GM12874 (cell line): ENCODE results near the gene FAM177A1.

ENCODE experiments used
- TF ChIP-seq, protein P1 (sequence below): IDR thresholded peaks from 2 replicates; pipeline ENCODE4 v1.5.1; 2011; ENCODE audit warnings: low read depth, mild to moderate bottlenecking, control low read depth, low read length, moderate library complexity; ENCODE audit not compliant: insufficient read depth

FAM177A1 gene

GRCh38 chr14:35046751-35047536 is 872 bp downstream of the FAM177A1 start:
- TF ChIP-seq, protein P1, sequence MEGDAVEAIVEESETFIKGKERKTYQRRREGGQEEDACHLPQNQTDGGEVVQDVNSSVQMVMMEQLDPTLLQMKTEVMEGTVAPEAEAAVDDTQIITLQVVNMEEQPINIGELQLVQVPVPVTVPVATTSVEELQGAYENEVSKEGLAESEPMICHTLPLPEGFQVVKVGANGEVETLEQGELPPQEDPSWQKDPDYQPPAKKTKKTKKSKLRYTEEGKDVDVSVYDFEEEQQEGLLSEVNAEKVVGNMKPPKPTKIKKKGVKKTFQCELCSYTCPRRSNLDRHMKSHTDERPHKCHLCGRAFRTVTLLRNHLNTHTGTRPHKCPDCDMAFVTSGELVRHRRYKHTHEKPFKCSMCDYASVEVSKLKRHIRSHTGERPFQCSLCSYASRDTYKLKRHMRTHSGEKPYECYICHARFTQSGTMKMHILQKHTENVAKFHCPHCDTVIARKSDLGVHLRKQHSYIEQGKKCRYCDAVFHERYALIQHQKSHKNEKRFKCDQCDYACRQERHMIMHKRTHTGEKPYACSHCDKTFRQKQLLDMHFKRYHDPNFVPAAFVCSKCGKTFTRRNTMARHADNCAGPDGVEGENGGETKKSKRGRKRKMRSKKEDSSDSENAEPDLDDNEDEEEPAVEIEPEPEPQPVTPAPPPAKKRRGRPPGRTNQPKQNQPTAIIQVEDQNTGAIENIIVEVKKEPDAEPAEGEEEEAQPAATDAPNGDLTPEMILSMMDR = no peak

DNA sequence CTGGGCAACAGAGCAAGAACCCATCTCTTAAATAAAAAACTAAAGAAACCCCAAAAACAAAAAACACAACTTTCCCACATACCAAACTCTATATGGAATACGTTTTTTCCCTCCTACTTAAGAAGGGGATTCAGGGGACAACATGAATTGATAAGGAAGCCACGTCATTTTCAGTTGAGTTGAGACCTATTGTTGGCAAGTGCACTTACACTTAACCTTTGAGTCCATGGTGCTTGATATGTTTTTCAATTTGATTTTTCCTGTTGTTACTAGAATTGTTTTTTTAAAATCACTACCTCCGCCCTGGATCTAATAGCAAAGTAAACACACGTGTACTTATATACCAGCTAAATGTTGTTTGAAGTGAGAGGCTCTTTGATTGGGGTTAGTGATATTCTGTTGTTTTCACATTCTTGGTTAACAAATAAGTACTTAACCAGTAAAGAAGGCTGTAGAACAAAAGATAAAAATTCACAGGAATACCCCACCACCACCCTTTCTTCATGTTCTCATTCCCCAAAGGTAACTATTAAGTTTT is 2.0 kb downstream of the FAM177A1 start:
- TF ChIP-seq, protein P1 = no peak

DNA sequence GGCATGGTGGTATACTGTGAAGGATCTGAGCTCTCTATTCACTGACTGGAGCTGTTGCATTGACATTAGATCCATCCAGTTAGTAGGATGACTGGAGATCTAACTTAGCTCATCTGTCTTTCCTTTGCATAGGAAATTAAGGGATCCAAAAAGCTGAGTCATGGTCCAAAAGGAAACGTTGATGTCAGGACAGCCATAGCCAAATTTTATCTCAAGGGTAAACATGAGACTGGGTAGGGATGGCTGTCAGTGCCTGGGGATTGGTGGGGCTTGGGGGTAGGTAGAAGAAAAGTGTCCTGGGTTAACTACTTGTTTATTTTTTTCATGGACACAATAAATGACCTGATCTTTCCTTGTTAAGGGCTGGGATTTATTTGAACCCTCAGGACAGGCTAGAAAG is 4.6 kb downstream of the FAM177A1 start:
- TF ChIP-seq, protein P1 = no peak

- TF ChIP-seq, protein P1 = no peak
These were observed 5.7 kb downstream of the FAM177A1 start for GRCh38 chr14:35051796-35052195.

- TF ChIP-seq, protein P1 = no peak
These were observed 6.6 kb downstream of the FAM177A1 start for GRCh38 chr14:35052637-35053036.

DNA sequence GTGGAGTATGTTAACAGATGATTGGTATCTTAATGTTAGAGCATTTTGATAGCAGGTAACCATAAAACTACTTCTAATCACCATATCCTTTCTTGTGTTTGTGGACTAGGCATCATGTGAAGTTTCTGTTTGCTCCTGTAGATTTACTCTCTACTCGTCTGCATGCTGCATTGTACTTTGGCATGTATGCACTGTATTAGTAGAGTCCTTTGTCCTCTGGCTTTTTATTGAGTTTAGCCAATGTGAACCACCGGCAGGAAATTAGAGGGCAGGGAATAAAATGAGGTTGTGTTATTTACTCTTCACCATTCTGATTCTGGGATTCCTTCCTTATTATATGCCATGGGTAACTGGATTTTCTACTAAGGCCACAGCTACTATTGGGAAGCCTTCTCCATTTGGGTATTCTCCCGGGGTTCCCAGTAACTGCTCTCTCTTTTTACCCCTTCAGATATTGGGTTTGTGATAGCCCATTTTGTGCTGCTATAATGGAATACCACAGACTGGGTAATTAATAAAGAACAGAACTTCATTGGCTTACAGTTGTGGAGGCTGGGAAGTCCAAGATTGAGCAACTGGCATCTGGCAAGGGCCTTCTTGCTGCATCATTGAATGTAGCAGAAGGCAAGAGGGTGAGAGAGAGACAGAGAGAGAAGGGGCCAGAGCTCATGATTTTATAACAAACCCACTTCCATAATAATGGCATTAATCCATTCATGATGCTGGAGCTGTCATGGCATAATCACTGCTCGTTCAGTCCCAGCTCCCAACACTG is 22.4 kb downstream of the FAM177A1 start:
- TF ChIP-seq, protein P1 = no peak

DNA sequence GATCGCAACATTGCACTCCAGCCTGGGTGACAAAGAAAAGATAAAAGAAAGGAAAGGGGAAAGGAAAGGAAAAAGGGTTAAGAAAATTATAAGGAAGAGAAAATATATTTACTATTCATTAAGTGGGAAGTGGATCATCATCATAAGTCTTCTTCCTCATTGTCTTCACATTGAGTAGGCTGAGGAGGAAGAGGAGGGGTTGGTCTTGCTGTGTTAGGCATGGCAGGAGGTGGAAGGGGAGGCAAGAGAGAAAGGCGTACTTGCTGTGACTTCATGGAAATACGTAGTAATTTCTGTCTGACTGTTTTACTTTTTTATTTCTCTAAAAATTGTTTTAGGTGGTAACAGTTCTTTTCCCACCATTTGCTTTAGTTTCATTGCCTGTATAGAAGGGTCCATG is 26.2 kb downstream of the FAM177A1 start:
- TF ChIP-seq, protein P1 = no peak
